GM21423 (cell line): Measurements from ENCODE around the gene ZNF740.

Experiments used
- ATAC-seq: cut with Tn5 transposase; IDR thresholded peaks from one replicate; pipeline ENCODE4 v1.9.1; 2021; ENCODE audit warnings: mild to moderate bottlenecking, moderate library complexity; ENCODE audit not compliant: unreplicated experiment

ZNF740 gene

DNA sequence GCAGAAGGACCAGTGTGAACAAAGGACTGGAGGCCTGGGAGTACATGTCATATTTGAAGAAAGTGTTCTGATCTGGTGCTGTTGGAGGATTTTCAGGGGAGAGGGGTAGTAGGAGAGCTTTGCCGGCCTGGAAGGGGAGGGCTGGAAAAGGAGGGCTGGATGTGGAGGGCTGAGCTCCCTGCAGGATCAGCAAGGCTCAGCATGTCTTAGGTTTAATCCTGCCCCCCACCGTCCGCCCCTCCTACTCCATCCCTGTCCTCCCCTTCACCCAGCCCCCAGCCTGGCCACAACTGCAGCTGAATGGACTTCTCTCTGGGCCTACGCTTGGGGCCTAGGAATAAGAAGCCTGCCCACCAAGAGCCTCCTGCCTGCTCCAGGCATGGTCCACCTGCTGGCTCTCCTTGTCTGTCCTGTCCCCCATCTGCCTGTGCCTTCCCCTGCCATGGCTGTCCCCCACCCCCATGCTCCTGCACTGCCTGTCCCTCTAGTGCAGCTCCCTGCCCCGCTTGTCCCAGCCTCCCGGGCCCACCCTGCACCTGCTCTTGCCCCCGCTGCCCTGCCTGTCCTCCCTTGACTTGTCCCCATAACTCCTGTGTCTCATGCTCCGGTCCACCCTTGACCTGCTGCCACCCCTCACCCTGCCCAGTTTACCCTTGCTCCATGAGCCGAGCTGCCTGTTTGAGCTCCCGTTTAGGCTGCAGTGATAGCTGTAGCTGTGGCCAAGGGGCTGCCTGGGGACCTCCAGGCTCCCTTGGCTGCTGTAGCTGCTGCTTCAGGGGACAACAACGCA is 61.3 kb downstream of the ZNF740 start:
- ATAC-seq: no peak

DNA sequence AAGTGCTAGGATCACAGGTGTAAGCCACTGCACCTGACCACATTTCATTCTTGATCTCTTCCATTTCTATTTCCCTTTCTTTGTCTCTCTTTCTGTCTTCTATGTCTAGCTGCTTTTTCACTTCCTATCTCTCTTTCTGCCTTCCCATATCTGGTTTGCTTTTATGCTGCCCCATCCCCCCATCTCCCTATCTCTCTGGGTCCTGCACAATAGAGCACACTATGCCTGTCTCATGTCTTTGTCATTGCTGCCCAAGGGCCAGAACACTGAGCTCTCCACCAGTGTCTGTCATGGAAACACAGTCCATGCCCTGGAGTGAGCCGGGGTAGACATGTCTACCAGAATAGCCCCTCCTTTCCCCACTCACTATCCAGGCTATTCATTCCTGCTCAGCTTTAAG is 63.8 kb downstream of the ZNF740 start:
- no peak for ATAC-seq
